Panc1 (cell line): ENCODE measurements around the gene SPATA46.

Experiments
- POLR2AphosphoS5 ChIP-seq: IDR thresholded peaks from 2 replicates; pipeline ENCODE4 v1.6.1; 2012; ENCODE audit warnings: mild to moderate bottlenecking, low read depth, low read length, moderate library complexity
- TF ChIP-seq, protein P1 (sequence below): fragments of 450-650 bp; IDR thresholded peaks from 2 replicates; pipeline ENCODE4 v1.5.1; 2017; ENCODE audit warnings: mild to moderate bottlenecking

- TF ChIP-seq POLR2AphosphoS5, result no peak
- TF ChIP-seq, protein P1, sequence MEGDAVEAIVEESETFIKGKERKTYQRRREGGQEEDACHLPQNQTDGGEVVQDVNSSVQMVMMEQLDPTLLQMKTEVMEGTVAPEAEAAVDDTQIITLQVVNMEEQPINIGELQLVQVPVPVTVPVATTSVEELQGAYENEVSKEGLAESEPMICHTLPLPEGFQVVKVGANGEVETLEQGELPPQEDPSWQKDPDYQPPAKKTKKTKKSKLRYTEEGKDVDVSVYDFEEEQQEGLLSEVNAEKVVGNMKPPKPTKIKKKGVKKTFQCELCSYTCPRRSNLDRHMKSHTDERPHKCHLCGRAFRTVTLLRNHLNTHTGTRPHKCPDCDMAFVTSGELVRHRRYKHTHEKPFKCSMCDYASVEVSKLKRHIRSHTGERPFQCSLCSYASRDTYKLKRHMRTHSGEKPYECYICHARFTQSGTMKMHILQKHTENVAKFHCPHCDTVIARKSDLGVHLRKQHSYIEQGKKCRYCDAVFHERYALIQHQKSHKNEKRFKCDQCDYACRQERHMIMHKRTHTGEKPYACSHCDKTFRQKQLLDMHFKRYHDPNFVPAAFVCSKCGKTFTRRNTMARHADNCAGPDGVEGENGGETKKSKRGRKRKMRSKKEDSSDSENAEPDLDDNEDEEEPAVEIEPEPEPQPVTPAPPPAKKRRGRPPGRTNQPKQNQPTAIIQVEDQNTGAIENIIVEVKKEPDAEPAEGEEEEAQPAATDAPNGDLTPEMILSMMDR, result peak; percentile 71
Measured at GRCh38 chr1:162357681-162358266, 18.9 kb downstream of the SPATA46 start.
